Body of pancreas (tissue), 4 donors: ENCODE data around the gene SLC9A1.

Experiments used
- CTCF ChIP-seq, 7 experiments: fragments of 450-650 bp in 4 of 7; fragments of 200-600 bp in 3 of 7; sonication (generic) in 3 of 7; IDR thresholded peaks; one replicate each; pipeline ENCODE4 v1.5.1; 2016 to 2019; ENCODE audit warnings: antibody characterized with exemption in 7 of 7
- POLR2A ChIP-seq, 3 donors: fragments of 450-650 bp; IDR thresholded peaks; one replicate each; pipeline ENCODE4 v1.6.1; 2016; ENCODE audit warnings: antibody characterized with exemption in 3 of 3, mild to moderate bottlenecking in 2 of 3

- no peak for TF ChIP-seq CTCF (IDR thresholded peaks at IDR 0.05)
- TF ChIP-seq POLR2A (IDR thresholded peaks at IDR 0.05): no peak
Observed at GRCh38 chr1:27098431-27099134, 56.3 kb downstream of the SLC9A1 start.
